ENCODE results near the gene TMEM107. TPM values are rescaled to one million over a fixed set of nuclear protein-coding genes. Genes with fewer than 3 reads are reported as not detected.

The TMEM107 gene
- total RNA-seq, 1 donor from 2014 or later: 25.5 TPM

- no peak for DNase-seq (ENCODE audit: extremely low read depth, low read depth, low spot score)
Observed at GRCh38 chr17:8151641-8152111, 24.5 kb downstream of the TMEM107 start.

- DNase-seq (ENCODE audit: extremely low read depth, low read depth, low spot score): no peak
Observed at GRCh38 chr17:8151120-8151640, 25.0 kb downstream of the TMEM107 start.

GRCh38 chr17:8150194-8151119 lies 25.7 kb downstream of the TMEM107 start:
- no peak for DNase-seq (ENCODE audit: extremely low read depth, low read depth, low spot score)

- no peak for DNase-seq (ENCODE audit: extremely low read depth, low read depth, low spot score)
Observed at GRCh38 chr17:8149419-8150193, 26.6 kb downstream of the TMEM107 start.

- no peak for DNase-seq (ENCODE audit: extremely low read depth, low read depth, low spot score)
Observed at GRCh38 chr17:8148560-8148959, 27.6 kb downstream of the TMEM107 start.

- DNase-seq (ENCODE audit: extremely low read depth, low read depth, low spot score): no peak
Observed at GRCh38 chr17:8147805-8148404, 28.3 kb downstream of the TMEM107 start.

GRCh38 chr17:8147141-8147804 lies 28.9 kb downstream of the TMEM107 start:
- no peak for DNase-seq (ENCODE audit: extremely low read depth, low read depth, low spot score)

- no peak for DNase-seq (ENCODE audit: extremely low read depth, low read depth, low spot score)
Observed at GRCh38 chr17:8146381-8147140, 29.6 kb downstream of the TMEM107 start.

GRCh38 chr17:8145811-8146210 lies 30.4 kb downstream of the TMEM107 start:
- DNase-seq (ENCODE audit: extremely low read depth, low read depth, low spot score): no peak

- DNase-seq (ENCODE audit: extremely low read depth, low read depth, low spot score): no peak
Observed at GRCh38 chr17:8144401-8145231, 31.6 kb downstream of the TMEM107 start.

GRCh38 chr17:8143581-8144400 lies 32.4 kb downstream of the TMEM107 start:
- DNase-seq (ENCODE audit: extremely low read depth, low read depth, low spot score): no peak

GRCh38 chr17:8142887-8143580 lies 33.1 kb downstream of the TMEM107 start:
- no peak for DNase-seq (ENCODE audit: extremely low read depth, low read depth, low spot score)

- no peak for DNase-seq (ENCODE audit: extremely low read depth, low read depth, low spot score)
Observed at GRCh38 chr17:8142158-8142886, 33.9 kb downstream of the TMEM107 start.

- DNase-seq (ENCODE audit: extremely low read depth, low read depth, low spot score): no peak
Observed at GRCh38 chr17:8141741-8142140, 34.4 kb downstream of the TMEM107 start.

- DNase-seq (ENCODE audit: extremely low read depth, low read depth, low spot score): no peak
Observed at GRCh38 chr17:8141045-8141444, 35.1 kb downstream of the TMEM107 start.
